Thymus (tissue), 11 donors: ENCODE measurements around the gene MMP20. TPM values are rescaled to one million over a fixed set of nuclear protein-coding genes. Genes with fewer than 3 reads are reported as not detected.

Source experiments
- DNase-seq, 9 donors: peaks; one replicate each; pipeline ENCODE4 v3.0.0-alpha.2; 2013; ENCODE audit warnings: low spot score in 9 of 9, low read depth in 6 of 9, missing footprints in 1 of 9
- H3K27ac ChIP-seq, 2 donors: one replicate each; pipeline ENCODE4 v1.5.1; 2013; ENCODE audit warnings: control low read depth in 1 of 2, low read depth in 1 of 2, low read length in 1 of 2, mild to moderate bottlenecking in 1 of 2, moderate library complexity in 1 of 2
- H3K27me3 ChIP-seq, 2 donors: one replicate each; pipeline ENCODE4 v1.5.1; 2013; ENCODE audit warnings: low read length in 1 of 2; ENCODE audit not compliant: control insufficient read depth in 2 of 2, insufficient read depth in 1 of 2
- H3K36me3 ChIP-seq, 2 donors: one replicate each; pipeline ENCODE4 v1.5.1; 2013; ENCODE audit warnings: low read length in 1 of 2, mild to moderate bottlenecking in 1 of 2, moderate library complexity in 1 of 2; ENCODE audit not compliant: control insufficient read depth in 2 of 2, insufficient read depth in 2 of 2
- H3K4me1 ChIP-seq, 2 donors: one replicate each; pipeline ENCODE4 v1.5.1; 2013; ENCODE audit warnings: low read length in 2 of 2; ENCODE audit not compliant: control insufficient read depth in 2 of 2, insufficient read depth in 2 of 2
- H3K4me3 ChIP-seq, 2 donors: one replicate each; pipeline ENCODE4 v1.5.1; 2013; ENCODE audit warnings: low read length in 2 of 2, control low read depth in 1 of 2, mild to moderate bottlenecking in 1 of 2
- H3K9me3 ChIP-seq, 2 donors: one replicate each; pipeline ENCODE4 v1.5.1; 2013; ENCODE audit warnings: low read length in 1 of 2, mild to moderate bottlenecking in 1 of 2; ENCODE audit not compliant: control insufficient read depth in 2 of 2, insufficient read depth in 1 of 2
- WGBS: extraction: QIAGEN DNeasy Blood & Tissue Kit; methylation state at CpG from one replicate; pipeline ENCODE4 v1.1.7; 2013; 5-methylcytosine and 5-hydroxymethylcytosine counted together
- polyA plus RNA-seq: library from polyadenylated mRNA; stranded (reverse); fragments of 200-250 nt; gene quantifications from one replicate; pipeline ENCODE4 v1.2.3, GENCODE V29; 2013
- total RNA-seq: library from RNA; stranded (reverse); fragments of 120-200 nt; gene quantifications from one replicate; pipeline ENCODE4 v1.2.4, GENCODE V29; 2013
- donor health status: healthy.

The MMP20 gene
- total and polyA plus RNA-seq, 2 donors = 0.14 to 0.23 TPM

- Histone ChIP-seq H3K9me3 (no peaks in the 10 kb centered on the region), H3K27me3 (no peaks in the 10 kb centered on the region), H3K4me3 (no peak overlapping the region), H3K27ac (no peak overlapping the region), H3K4me1 (no peaks in the 10 kb centered on the region), H3K36me3 (no peaks in the 10 kb centered on the region)
- no peak for DNase-seq
- 85% methylated on average over 6 of the region's 6 CpGs for WGBS
These were observed 34.7 kb downstream of the MMP20 start for GRCh38 chr11:102590276-102591049.

GRCh38 chr11:102589047-102589459 lies 36.1 kb downstream of the MMP20 start:
- Histone ChIP-seq H3K36me3 (no peaks in the 10 kb centered on the region), H3K27me3 (no peaks in the 10 kb centered on the region), H3K9me3 (no peaks in the 10 kb centered on the region), H3K4me1 (no peaks in the 10 kb centered on the region), H3K4me3 (no peak overlapping the region), H3K27ac (no peak overlapping the region)
- WGBS = 92% methylated on average over 2 of the region's 2 CpGs
- no peak for DNase-seq

GRCh38 chr11:102587722-102588121 lies 37.4 kb downstream of the MMP20 start:
- Histone ChIP-seq H3K27me3 (no peaks in the 10 kb centered on the region), H3K36me3 (no peaks in the 10 kb centered on the region), H3K9me3 (no peaks in the 10 kb centered on the region), H3K4me1 (no peaks in the 10 kb centered on the region), H3K27ac (no peak overlapping the region), H3K4me3 (no peak overlapping the region)
- 98% methylated on average over 1 of the region's 1 CpG for WGBS
- DNase-seq = no peak

- H3K9me3 ChIP-seq = no peaks in the 10 kb centered on the region
- peaks cover 0 to 2% of the 10 kb centered on the region in 2 donors for H3K4me1 ChIP-seq
- no peak for DNase-seq
- 97% methylated on average over 2 of the region's 2 CpGs for WGBS
- no peak overlapping the region for H3K4me3 ChIP-seq
- H3K27me3 ChIP-seq = no peaks in the 10 kb centered on the region
- H3K36me3 ChIP-seq = no peaks in the 10 kb centered on the region
- no peak overlapping the region for H3K27ac ChIP-seq
These were observed 41.8 kb downstream of the MMP20 start for GRCh38 chr11:102583141-102583873.

- Histone ChIP-seq H3K4me1 (peaks cover 0 to 2% of the 10 kb centered on the region in 2 donors), H3K27ac (no peak overlapping the region), H3K4me3 (no peak overlapping the region), H3K27me3 (no peaks in the 10 kb centered on the region), H3K9me3 (no peaks in the 10 kb centered on the region), H3K36me3 (no peaks in the 10 kb centered on the region)
- DNase-seq = no peak
- 97% methylated on average over 1 of the region's 1 CpG for WGBS
These were observed 43.0 kb downstream of the MMP20 start for GRCh38 chr11:102582140-102582539.

- 98% methylated on average over 4 of the region's 4 CpGs for WGBS
- Histone ChIP-seq H3K27me3 (no peaks in the 10 kb centered on the region), H3K4me1 (peaks cover 0 to 2% of the 10 kb centered on the region in 2 donors), H3K27ac (no peak overlapping the region), H3K4me3 (no peak overlapping the region), H3K9me3 (no peaks in the 10 kb centered on the region), H3K36me3 (no peaks in the 10 kb centered on the region)
- no peak for DNase-seq
These were observed 44.1 kb downstream of the MMP20 start for GRCh38 chr11:102581066-102581465.

GRCh38 chr11:102580185-102580951 lies 44.8 kb downstream of the MMP20 start:
- no peaks in the 10 kb centered on the region for H3K27me3 ChIP-seq
- 45% methylated on average over 3 of the region's 3 CpGs for WGBS
- no peak for DNase-seq
- no peak overlapping the region for H3K27ac ChIP-seq
- no peaks in the 10 kb centered on the region for H3K36me3 ChIP-seq
- H3K4me3 ChIP-seq = no peak overlapping the region
- H3K9me3 ChIP-seq = no peaks in the 10 kb centered on the region
- peaks cover 0 to 2% of the 10 kb centered on the region in 2 donors for H3K4me1 ChIP-seq

- Histone ChIP-seq H3K9me3 (no peaks in the 10 kb centered on the region), H3K4me3 (no peak overlapping the region), H3K27ac (no peak overlapping the region), H3K36me3 (no peaks in the 10 kb centered on the region), H3K4me1 (peaks cover 0 to 2% of the 10 kb centered on the region in 2 donors), H3K27me3 (no peaks in the 10 kb centered on the region)
- DNase-seq = no peak
- 73% methylated on average over 2 of the region's 2 CpGs for WGBS
These were observed 47.4 kb downstream of the MMP20 start for GRCh38 chr11:102577723-102578122.

GRCh38 chr11:102577182-102577581 lies 48.0 kb downstream of the MMP20 start:
- DNase-seq = peak in 4 of 9 donors; percentile 5 to 61 (median 16)
- H3K4me1 ChIP-seq = peaks cover 0 to 2% of the 10 kb centered on the region in 2 donors
- H3K36me3 ChIP-seq = no peaks in the 10 kb centered on the region
- no peaks in the 10 kb centered on the region for H3K9me3 ChIP-seq
- no peak overlapping the region for H3K27ac ChIP-seq
- H3K27me3 ChIP-seq = no peaks in the 10 kb centered on the region
- H3K4me3 ChIP-seq = no peak overlapping the region
